ENCODE data around the gene PERM1.

PERM1 gene

DNA sequence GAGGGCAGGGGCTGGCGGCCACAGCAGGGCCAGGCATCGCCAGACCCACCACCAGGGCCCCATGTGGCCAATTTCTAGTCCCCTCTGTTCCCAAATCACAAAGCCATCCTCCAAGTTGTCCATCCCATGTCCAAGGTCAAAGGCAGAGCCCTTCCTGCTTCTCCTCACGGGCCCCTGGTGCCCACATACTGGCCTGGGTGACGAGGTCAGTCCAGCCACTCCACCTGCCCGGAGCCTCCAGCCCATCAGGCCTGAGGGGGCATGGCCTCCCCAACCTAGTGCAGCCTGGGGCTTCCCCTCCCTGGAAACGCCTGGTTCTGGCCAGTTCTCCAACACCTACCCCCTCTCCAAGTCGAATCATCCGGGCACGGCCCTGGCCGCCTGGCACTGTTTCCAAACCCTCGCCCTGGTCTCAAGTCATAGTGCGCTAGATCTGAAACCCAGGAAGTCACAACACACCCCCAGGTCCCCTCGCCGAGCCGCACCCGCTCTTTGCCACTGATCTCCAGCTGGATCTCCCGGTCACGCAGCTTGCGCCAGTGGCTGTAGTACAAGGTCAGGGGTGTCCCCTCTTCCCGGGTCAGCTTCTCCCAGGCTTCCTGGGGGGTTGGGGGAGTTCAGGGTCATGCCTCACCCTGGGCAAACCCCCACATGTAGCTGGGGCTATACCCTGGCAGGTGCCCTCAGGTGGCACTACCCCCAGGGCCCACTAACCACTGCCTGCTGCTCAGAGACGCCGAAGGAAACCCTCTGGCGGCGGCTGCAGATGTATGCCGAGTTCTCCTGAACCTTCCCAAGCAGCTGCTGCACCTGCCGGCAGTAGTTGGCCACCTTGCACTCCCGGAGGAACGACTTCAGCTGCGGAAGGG is 36.0 kb downstream of the PERM1 start:
- DNase-seq: no peak

DNA sequence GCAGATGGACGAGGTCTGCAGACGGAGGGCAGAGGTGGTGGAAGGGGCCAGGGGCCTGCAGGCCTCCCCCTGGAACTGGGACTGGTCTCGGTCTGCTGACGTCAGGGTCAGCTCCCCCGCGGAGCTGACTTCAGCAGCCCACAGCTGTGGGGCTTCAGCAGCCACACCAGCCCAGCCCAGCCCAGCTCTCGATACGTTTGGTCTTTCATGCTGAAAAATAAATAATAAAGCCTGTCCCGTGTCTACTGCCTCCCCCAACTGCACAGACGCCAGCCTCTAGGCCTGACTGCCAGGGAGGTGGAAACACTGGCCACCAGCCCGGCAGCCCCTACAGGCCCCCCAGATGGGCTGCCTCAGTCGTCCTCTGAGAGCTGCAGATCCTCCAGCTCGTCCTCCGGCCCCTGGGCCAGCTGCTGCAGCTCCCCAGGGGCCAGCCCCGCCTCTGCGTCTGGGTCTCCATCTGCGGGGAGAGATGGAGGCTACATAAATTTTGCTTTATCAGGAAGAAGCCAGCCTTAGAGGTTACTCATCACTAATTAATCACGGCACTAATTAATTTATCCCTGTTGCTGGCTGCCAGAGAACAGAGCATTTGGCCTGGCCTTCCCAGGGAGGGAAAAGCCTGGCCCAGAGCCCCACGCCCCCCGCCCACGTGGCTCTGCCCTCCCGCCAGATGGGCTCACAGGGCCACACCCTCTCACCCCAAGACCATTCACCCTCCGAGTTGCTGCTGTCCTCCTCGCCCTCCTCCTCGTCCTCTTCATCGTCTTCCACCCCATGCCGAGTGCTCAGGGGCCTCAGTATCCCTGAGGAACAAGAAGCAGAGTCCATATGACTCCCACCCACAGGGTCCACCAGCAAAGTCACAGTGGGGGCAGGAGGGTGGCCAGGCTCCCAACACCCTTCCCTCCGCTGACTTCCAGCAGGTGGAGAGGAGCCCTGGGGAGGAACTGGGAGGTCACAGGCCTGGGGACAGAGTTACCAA is 37.3 kb downstream of the PERM1 start:
- DNase-seq: peak; percentile 82

- DNase-seq: no peak
Observed at GRCh38 chr1:943545-944340, 38.1 kb downstream of the PERM1 start.

- peak; percentile 88 for DNase-seq
Observed at GRCh38 chr1:942864-943533, 38.9 kb downstream of the PERM1 start.

DNA sequence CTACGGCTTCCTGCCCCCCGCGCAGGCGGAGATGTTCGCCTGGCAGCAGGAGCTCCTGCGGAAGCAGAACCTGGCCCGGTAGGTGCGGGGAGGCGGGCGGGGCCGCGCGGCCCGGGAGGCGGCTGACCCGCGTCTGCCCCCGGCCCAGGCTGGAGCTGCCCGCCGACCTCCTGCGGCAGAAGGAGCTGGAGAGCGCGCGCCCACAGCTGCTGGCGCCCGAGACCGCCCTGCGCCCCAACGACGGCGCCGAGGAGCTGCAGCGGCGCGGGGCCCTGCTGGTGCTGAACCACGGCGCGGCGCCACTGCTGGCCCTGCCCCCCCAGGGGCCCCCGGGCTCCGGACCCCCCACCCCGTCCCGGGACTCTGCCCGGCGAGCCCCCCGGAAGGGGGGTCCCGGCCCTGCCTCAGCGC is 39.5 kb downstream of the PERM1 start:
- DNase-seq: no peak

GRCh38 chr1:941588-942383 is 40.1 kb downstream of the PERM1 start:
- peak; percentile 93 for DNase-seq

GRCh38 chr1:941015-941587 is 40.8 kb downstream of the PERM1 start:
- no peak for DNase-seq

- DNase-seq: peak; percentile 85
Observed at GRCh38 chr1:940107-941014, 41.5 kb downstream of the PERM1 start.

GRCh38 chr1:939511-940106 is 42.3 kb downstream of the PERM1 start:
- DNase-seq: no peak

DNA sequence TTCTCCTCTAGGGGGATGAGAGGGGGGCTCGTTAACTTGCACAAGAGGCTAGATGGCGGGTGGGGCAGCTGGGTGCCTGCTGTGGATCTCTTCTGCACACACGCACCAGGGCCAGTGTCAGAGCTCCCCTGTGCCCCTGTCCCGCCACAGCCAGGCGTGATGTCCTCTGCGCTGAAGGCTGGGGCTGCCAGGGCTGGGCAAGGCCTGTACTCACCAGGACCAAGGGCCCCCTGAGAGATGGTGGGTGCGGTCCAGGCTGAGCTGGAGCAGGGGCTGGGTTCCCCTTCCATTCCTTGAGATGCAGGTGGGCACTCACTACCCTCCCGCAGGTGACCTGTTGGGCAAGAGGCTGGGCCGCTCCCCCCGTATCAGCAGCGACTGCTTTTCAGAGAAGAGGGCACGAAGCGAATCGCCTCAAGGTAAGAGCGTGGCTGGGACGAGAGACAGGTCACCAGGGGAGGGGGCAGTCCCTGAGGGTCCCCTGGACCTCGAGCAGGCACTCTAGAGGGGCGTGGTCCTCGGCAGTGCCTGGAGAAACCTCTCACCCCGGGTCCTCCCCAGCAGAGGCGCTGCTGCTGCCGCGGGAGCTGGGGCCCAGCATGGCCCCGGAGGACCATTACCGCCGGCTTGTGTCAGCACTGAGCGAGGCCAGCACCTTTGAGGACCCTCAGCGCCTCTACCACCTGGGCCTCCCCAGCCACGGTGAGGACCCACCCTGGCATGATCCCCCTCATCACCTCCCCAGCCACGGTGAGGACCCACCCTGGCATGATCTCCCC is 43.0 kb downstream of the PERM1 start:
- no peak for DNase-seq

- DNase-seq: no peak
Observed at GRCh38 chr1:938088-938683, 43.7 kb downstream of the PERM1 start.

DNA sequence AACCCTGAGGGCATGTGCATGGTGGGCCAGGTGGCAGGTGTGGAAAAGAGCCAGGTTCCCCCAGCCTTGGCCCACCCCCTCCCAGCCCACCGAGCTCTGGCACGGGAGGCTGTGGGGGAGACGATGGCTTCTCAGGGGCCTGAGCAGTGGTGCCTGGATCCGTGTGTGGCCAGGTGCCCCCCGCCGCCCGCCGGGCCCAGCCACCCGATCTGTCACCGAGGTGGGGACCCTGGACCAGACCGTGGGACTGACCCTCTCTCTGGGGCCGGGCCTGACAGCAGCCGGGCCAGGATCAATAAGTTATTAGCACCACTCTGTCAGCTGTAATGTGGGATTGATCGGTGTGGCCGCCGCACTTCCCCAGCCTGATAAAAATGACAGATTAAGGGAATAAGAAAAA is 44.4 kb downstream of the PERM1 start:
- no peak for DNase-seq

GRCh38 chr1:936348-937264 is 45.3 kb downstream of the PERM1 start:
- DNase-seq: no peak

GRCh38 chr1:935751-936231 is 46.1 kb downstream of the PERM1 start:
- DNase-seq: peak; percentile 54

GRCh38 chr1:934991-935750 is 46.7 kb downstream of the PERM1 start:
- DNase-seq: no peak

GRCh38 chr1:933603-933940 is 48.3 kb downstream of the PERM1 start:
- DNase-seq: no peak

All from fibroblast of upper back skin (primary cell).